ENCODE results near the gene ADGRG6.

DNA sequence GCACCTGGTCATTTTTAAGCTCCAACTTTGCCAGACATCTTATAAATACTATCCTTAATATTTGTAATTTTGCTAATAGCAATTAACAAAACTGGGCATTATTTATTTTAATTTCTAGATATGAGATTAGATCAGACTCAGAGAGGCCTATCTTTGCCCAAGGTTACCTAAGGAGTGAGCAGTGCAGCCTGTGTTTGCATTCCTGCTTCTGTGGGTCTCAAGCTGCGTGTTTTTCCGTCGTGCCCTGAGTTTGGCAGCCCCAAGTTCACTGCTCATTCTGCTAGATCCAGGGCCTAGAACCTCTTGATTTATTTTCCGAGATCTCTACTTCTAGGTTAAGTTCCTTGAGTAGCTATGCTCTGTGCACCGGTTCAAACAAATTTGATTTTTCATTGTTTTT is 11.0 kb upstream of the ADGRG6 start:
- TF ChIP-seq RAD21 (IDR thresholded peaks at IDR 0.05; ENCODE audit: low read length) (no peak), CTCF (IDR thresholded peaks at IDR 0.05) (no peak), USF1 (IDR thresholded peaks at IDR 0.05; ENCODE audit: borderline replicate concordance, low read depth) (no peak), RFX5 (IDR thresholded peaks at IDR 0.05; ENCODE audit: low read length) (no peak), ELF1 (IDR thresholded peaks at IDR 0.05) (no peak), USF2 (IDR thresholded peaks at IDR 0.05; ENCODE audit: borderline replicate concordance, low read depth, low read length) (no peak), SIN3A (IDR thresholded peaks at IDR 0.05; ENCODE audit: borderline replicate concordance, low read depth, low read length) (no peak), TEAD4 (IDR thresholded peaks at IDR 0.05; ENCODE audit: borderline replicate concordance, insufficient read depth) (no peak)
- TF ChIP-seq, protein P1, sequence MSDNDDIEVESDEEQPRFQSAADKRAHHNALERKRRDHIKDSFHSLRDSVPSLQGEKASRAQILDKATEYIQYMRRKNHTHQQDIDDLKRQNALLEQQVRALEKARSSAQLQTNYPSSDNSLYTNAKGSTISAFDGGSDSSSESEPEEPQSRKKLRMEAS (IDR thresholded peaks at IDR 0.05; ENCODE audit: low read depth) = no peak
